NOMO-1 treated with DMSO at 0.1 percent for 48 hours (cell line): ENCODE measurements around the gene KIF3C.
"Not testable (repeated sequence)": the region's sequence is repeated elsewhere in the genome, so short reads cannot be mapped to it uniquely, and the experiment has no call there.

Experiments
- DNase-seq: peaks from one replicate; lab custom pipeline; 2025; ENCODE audit not compliant: unreplicated experiment; lab: John Stamatoyannopoulos, UW

Gene KIF3C

DNA sequence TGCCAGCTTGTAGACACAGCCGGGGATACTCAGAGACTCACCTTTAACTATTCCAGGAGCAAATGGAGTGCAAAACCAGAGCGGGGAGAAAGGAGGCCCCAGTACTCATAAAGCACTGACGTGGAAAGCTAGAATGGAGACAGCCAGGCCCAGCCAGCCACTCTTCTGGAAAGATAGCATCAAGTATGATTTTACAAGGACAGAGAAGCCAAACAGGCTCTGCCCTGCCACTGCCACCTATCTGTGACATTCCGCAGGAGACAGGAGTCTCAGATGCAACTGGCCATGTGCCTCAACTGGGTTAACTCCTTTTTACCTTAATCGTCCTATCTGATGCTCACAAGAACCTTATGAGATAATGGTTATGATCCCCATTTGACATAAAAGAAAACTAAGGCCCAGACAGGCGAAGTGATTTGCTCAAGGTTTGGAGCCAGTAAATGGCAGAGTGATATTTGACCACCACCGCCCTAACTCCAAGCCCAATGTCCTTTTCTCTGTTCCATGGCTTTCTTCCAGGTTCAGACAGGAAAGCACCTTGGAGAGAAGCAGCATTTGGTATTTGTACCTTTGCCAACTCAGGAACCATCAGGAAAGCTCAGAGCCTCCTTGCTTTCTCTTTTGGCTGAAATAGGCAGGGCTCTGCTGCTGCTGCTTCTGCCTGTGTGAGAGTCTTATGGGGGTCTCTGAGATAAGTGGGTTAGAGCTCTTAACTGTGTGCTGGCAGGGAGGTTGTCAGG lies 15.6 kb downstream of the KIF3C start:
- no peak for DNase-seq

DNA sequence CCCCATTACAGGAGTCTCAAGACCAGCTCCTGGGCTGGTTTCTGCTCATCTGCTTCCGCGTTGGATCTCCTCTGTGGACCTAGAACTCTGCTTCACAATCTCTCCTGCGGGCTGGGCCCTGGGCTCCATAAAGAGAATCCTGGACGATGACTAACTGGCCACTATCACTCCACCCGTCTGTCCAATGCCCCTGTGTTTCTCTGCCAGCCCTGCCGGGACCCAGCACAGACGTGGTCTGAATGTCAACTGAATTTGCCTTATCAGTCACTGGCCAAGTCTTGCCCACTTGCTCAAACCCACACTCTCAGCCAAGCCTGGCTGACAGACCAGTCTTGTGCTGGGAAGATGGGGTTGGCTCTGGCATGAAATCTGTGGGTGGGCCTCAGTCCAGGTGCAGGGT lies 17.4 kb downstream of the KIF3C start:
- no peak for DNase-seq

DNA sequence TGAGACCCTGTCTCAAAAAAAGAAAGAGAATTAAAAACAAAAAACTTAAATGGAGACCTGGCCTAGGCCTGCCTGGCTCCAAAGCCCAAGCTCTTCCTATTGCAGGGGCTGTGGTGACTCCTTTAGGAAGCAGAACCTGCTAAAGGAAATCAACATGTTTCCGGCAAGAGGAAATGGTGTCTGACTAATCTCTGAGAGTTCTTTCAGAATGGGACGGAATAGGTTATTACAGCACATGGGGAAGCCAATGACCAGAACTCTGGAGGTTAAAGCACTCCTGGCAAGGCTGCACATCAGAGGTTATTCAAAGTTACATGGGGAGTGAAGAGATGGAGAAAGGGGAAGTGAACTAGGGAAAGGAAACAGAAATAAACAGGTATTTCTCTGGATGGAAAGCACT lies 21.4 kb downstream of the KIF3C start:
- peak; percentile 84 for DNase-seq

DNA sequence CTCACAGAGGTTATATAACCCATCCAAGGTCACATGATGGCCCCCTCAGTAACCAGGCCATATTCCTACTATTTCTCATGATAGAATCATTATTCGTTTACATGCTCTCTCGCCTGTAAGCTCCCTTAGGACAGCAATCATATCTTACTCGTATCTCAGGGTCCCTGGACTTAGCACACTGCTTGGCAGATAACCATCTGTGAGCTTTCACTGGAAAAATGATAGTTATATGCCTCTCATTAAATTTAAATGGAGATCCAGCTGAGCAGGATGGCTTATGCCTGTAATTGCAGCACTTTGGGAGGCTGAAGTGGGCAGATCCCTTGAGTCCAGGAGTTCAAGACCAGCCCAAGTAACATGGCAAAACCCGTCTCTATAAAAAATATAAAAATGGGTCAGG lies 21.9 kb downstream of the KIF3C start:
- no peak for DNase-seq

DNA sequence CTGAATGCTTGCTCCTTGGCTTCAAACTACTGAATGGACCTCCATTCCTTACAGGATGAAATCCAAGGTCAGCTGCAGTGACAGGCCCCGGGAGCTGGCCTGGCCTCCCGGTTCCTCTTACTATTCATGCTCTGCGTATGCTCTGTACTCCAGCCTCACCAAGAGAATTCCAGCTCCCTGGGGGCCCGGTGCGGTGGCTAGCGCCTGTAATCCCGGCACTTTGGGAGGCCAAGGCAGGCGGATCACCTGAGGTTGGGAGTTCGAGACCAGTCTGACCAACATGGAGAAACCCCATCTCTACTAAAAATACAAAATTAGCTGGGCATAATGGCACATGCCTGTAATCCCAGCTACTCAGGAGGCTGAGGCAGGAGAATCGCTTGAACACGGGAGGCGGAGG lies 23.7 kb downstream of the KIF3C start:
- not testable (repeated sequence) for DNase-seq

DNA sequence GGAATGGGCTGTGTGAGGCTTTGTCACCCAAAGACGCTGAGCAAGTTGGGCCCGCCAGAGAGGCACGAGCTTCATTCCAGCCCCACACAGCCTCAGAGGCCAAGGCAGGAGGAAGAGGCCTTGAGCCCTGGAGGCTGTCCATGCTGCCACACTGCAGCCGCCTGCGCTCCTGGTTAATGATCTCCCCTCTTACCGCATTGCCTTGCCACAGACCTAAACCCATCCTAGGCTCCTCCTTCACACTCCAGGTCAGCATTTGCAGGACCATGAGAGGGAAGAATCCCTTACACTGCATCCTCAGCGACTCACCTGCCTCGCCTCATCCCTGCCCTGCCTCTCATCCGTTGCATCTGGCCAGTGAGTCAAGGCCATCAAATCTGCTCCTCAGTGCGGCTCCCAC lies 24.6 kb downstream of the KIF3C start:
- no peak for DNase-seq

DNA sequence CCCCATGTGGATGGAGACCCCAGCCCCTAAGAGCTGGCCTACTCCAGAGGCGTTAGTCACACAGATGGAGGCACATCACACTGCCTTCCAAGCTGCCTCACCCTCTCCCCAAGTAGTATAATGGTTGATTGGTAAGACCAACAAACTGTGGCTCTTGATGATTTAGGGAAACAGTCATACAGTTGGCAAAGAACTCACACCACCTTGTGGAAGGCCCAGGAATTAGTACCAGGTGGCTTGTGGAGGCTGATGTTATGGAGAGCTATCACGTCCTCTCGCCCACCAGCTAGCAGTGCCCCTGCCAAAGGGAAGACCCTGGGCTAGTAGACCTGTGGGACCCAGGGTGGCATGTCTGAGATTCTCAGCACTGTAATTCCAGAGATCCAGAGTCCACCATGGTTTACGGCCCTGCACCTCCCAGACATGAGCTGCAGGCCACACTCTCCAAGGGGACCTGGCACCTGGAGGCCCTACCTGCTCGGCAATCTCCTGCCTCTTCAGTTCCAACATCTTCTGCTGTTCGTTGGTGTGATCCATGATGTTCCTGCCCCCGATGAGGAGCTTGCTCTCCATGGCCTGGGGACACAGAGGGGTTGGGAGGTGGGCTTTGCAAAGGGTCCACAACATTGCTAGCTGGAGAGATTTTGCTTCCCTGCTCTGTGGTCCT lies 26.3 kb downstream of the KIF3C start:
- no peak for DNase-seq

DNA sequence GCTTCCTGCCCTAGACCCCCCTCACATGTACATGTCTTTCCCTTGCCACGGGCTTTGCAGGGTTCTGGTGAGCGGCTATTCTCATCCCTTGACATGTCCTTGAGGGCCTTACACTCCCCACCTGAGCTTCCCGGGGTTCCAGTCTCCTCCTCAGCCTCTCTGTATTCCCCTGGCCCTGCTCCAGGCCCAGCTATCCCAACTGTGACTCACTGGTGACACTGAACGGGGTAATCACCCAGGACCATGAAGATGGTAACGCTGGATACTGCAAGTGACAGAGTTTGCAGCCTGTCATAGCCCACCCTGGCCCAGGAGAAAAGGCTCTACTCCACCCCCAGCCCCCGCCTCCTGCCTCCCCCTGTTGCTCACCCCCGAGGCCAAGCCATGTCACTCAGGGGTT lies 27.3 kb downstream of the KIF3C start:
- DNase-seq, result no peak

DNA sequence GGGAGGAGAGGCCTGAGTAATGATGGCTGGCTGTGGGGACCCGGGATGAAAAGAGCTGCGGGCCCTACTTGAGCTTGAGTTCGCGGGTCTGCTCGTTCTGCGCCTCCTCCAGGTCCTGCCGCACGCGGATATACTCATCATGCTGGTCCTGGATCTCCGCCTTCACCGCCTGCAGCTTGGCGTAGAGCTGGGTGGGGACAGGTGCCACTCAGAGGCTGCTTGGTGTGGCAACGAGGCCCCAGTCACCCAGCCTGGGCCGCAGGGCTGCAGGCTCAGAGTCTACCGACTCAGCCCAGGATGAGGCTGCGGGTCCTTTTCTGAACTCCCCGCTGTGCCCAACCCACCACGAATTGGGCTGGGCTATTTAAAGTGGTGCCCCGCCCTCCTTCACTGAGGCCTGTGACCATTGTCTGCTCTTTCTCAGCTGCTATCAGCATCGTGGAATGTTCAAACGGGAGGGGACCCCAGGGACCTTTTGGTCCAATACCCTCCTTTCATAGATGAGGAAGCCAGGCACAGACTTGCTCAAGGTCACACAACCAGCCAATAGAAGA lies 28.0 kb downstream of the KIF3C start:
- DNase-seq, result no peak

DNA sequence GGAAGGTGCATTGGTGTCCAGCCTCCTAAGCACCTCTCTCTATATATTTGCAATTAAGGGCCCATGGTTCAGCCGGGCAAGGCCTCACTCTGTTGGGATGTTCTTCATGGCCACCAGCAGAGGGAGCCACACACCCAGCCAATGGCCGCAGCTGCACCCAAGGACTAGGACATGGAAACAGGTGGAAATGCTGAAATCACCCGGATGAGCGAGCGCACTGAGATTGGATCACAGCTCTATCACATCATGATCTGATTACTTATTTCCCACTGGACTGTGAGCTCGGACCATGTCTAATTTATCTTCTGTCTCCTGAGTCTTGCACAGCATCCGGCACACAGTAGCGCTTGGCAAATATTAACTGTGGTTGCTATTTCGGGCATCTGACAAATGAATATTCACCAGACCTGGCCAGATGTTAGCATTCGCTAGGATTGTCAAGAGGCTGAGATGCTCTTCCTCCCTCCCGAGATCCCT lies 31.2 kb downstream of the KIF3C start:
- DNase-seq, result peak; percentile 64

DNA sequence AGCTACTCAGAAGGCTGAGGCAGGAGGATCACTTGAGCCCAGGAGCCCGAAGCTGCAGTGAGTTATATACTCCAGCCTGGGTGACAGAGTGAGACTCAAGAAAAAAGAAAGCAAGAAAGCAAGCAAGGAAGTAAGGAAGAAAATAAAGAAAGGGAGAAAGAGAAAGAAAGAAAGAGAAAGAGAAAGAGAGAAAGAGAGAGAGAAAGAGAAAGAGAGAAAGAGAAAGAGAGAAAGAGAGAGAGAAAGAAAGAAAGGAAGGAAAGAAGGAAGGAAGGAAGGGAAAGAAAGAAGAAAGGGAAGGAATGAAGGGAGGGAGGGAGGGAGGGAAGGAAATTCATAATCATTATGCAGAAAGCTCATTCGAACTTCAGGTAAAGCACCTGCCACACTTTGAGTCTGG lies 33.9 kb downstream of the KIF3C start:
- DNase-seq, result no peak

DNA sequence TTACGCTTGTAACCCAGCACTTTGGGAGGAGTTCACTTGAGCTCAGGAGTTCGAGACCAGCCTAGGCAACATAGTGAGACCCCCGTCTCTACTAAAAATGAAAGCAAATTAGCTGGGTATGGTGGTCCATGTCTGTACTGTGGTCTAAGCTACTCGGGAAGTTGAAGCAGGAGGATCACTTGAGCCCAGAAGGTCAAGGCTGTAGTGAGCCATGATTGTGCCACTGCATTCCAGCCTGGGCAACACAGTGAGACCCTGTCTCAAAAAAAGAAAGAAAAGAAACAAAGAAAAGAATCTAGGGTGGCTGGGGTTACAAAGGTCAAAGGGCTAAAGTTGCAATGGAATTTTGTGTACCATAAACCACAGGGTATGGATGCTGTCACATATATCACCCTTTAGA lies 41.3 kb downstream of the KIF3C start:
- no peak for DNase-seq

DNA sequence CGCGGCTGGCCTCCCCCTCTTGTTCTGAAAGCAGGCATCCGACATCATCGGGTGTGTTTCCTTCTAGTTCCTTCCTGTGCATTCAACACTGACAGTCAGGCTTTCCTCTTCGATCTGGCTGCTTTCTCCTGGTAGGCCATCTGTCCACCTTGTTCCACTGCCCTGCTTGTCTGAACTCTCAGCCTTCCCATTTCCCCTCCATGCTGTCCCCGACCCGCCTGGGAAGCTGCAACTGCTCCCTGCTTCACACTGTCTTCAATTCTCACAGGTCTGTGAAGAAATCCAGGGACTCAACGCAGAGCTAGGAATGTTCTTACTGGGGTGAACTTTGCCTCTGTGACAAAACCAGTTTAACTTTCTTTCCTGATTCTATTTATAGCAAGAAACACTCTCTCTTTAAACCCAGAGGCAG lies 43.0 kb downstream of the KIF3C start:
- no peak for DNase-seq

DNA sequence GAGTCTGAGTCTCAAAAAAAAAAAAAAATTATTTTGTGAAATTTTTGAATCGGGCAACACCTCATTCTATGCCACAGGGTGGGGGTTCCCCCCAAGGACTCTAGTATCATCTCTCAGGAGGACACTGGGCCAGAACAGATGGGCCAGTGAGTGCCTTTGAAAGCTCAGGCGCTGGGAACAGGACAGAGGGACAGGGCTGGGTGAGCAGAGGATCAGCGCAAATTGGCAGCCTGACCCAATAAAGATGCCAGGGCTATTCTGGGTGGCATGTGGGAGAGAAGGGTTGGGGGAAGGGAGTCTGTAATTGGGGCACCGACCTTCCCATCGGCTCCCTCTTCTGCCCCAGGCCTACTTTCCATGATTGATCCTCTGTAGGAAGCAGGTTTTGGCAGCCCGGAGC lies 44.0 kb downstream of the KIF3C start:
- DNase-seq, result no peak

DNA sequence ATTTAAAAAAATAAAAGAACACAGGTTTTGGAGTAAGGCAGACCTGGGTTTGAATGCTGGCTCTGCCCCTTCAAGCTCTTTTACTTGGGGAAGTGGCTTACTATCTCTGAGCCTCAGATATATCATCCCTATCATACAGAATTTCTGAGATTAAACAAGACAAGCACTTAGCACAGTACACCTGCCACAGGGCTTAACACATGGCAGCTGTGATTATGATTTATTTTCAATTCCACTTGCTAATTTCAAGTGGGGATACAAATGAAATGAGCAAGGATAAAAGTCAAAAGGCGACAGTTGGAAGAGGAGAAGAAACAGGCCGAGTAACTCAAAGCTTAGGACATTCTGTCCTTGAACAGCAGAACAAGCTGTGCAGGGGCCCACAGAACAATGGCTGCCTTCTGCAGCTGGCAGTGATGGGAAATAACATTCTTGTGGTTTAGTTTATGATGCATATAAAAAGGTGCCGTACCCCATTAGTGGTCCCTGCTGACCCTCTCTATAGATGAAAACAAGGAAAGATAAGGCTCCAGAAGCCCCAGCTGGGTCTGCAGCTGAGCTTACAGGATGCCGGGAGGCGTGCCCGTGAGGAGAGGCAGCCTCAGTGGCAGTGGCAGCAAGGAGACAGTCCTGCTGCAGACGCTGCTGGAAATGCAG lies 45.3 kb downstream of the KIF3C start:
- no peak for DNase-seq

DNA sequence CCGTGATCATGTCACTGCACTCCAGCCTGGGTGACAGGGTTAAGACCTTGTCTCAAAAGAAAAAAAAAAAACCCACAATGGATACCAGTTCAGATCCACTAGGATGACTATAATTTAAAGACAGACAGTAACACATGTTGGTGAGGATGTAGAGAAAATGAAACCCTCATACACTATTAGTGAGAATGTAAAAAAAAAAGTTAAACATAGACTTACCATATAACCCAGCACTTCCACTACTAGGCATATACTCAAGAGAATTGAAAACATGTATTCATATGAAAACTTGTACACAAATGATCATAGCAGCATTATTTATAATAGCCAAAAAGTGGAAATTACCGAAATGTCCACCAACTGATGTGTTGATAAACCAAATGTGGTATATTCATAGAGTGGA lies 48.7 kb downstream of the KIF3C start:
- no peak for DNase-seq

DNA sequence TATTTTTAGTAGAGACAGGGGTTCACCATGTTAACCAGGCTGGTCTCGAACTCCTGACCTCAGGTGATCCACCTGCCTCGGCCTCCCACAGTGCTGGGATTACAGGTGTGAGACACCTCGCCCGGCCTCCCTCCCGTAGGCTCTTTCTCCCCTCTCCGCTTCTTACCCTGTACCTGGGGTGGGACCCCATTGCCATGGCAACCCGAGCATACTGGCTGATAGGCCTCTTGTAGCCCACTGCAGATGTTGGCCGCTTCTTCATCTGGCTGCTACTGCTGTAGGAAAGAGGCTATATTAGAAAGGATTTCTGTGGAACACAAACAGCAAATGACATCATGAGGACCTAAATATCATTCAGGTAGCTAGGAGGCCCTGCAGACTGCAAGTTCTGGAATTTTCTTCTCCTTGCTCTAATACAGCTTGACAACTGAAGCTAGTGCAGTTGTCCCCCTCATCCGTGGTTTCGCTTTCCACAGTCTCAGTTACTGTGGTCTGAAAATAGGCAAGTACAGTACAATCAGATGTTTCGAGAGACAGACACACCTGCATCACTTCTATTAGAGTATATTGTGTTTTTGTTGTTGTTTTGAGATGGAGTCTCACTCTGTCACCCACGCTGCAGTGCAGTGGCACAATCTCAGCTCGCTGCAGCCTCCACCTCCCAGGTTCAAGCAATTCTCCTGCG lies 52.4 kb downstream of the KIF3C start:
- no peak for DNase-seq

DNA sequence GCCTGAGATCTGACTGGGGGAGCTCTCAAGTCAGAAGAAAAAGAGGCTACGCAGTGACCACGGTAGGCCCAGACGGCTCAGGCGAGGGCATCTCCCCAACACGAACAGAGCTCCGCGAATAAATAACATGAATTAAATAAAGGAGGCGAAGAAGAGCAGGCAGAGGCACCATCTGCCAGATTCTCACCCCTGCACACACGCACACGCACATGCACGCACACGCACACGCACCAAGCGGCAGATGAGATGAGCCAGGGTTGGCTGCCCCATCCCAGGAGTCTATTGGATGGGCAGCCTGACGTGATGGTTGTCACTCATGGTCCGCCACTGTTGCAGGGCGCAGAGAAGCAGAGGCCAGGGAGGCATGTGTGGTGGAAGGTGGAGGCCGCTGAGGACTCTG lies 53.6 kb downstream of the KIF3C start:
- DNase-seq, result no peak

DNA sequence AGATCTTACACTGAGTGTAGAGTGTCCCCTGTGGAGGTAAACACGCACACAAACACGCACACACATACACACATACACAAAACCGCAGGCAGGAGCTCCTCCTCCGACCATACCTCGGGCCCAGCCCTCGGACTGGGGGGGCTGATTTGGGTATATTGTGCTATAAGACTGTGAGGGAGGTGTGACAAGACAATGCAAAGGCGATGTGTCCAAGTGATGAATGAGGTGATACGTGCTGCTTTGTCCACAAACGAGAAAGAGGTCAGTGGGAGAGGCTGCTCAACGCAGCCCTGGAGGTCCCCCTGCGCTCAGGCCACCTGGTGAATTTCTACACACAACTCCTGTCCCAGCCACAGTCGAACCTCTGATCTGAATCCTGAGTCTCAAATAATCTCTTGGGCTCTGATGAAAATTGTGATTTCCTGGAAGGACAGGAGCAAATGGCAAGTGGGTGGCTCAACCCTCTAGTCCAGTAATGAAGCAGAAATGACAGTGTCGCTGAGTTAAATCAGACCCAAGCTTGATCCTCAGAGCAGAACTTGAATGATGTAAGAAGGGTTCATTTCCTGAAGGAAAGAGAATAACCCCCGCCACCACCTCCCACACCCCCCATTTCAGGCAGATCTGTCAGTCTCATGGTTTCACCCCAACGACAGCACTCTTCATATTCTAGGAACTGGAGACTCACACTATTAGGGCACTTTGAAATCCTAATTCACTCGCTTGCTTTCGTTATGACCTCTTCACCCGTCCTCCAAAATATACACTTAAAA lies 55.1 kb downstream of the KIF3C start:
- no peak for DNase-seq

DNA sequence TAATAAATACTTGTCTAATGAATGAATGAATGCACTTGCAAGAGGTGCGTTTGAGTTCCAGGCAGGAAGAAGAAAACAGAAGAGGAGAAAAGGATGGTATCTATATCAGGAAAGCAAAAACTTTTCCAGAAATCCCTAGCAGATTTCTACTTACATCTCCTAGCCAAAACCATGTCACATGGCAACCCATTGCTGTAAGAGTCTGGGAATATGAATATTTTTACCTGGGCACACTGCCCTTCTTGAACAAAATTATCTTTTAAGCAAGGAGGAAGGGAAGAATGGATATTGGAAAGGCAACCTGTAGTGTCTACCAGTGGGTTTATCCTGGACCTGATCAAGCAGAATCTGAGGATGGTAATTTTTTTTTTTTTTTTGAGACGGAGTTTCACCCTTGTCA lies 59.8 kb downstream of the KIF3C start:
- DNase-seq, result no peak
